H1 (cell line): ENCODE results near the gene CLEC12A. TPM values are rescaled to one million over a fixed set of nuclear protein-coding genes. Genes with fewer than 3 reads are reported as not detected.
A peak's percentile ranks its signal among the peaks of the same experiment; 100 is the strongest.

ENCODE experiments used
- CTCF ChIA-PET: fragments of 300-600 bp; sonication (Branson Sonifier 250); formaldehyde crosslinking; loops from one replicate; lab custom pipeline; 2021; ENCODE audit not compliant: partially characterized antibody; lab: Charles Lee
- POLR2A ChIA-PET: fragments of 300-600 bp; sonication (Branson Sonifier 250); formaldehyde crosslinking; loops from one replicate; lab custom pipeline; 2021; ENCODE audit warnings: inconsistent platforms; ENCODE audit not compliant: partially characterized antibody; lab: Charles Lee
- DNase-seq, 2 experiments: peaks; one replicate each; pipeline versions ENCODE4 v3.0.0 to v3.0.0-alpha.2; 2010 to 2022; ENCODE audit warnings: low spot score in 2 of 2, low read depth in 1 of 2, mixed read lengths in 1 of 2
- FAIRE-seq: peaks from 2 replicates; lab custom pipeline; 2011; peaks lifted over from hg19 to GRCh38; lab: Jason Lieb, UNC
- H2AFZ ChIP-seq: 2 replicates; pipeline ENCODE4 v1.8.1; 2012; ENCODE audit warnings: low read length, inconsistent platforms
- H2AK5ac ChIP-seq: 2 replicates; pipeline ENCODE4 v1.6.1; 2013; ENCODE audit warnings: low read depth, low read length
- H2BK120ac ChIP-seq: replicated peaks from 2 replicates; pipeline ENCODE3; 2013; ENCODE audit warnings: low read depth, low read length, inconsistent platforms
- H2BK12ac ChIP-seq: 2 replicates; pipeline ENCODE4 v1.6.1; 2013; ENCODE audit warnings: low read depth, low read length
- H2BK15ac ChIP-seq: 2 replicates; pipeline ENCODE4 v1.6.1; 2013; ENCODE audit warnings: low read length
- H2BK20ac ChIP-seq: 2 replicates; pipeline ENCODE4 v1.6.1; 2013; ENCODE audit warnings: low read length
- H2BK5ac ChIP-seq: 2 replicates; pipeline ENCODE4 v1.6.1; 2013; ENCODE audit warnings: low read depth, low read length
- H3K14ac ChIP-seq: 2 replicates; pipeline ENCODE4 v1.6.1; 2013; ENCODE audit warnings: inconsistent platforms; ENCODE audit not compliant: insufficient read length
- H3K18ac ChIP-seq: 2 replicates; pipeline ENCODE4 v1.6.1; 2013; ENCODE audit warnings: low read length; ENCODE audit errors: extremely low read depth
- H3K23ac ChIP-seq: 2 replicates; pipeline ENCODE4 v1.6.1; 2013; ENCODE audit warnings: inconsistent platforms; ENCODE audit not compliant: insufficient read length
- H3K23me2 ChIP-seq: 2 replicates; pipeline ENCODE4 v1.6.1; 2013; ENCODE audit warnings: low read depth, low read length
- H3K27ac ChIP-seq: 2 replicates; pipeline ENCODE4 v1.6.1; 2011; ENCODE audit warnings: low read depth, low read length, inconsistent platforms
- H3K27me3 ChIP-seq, 4 experiments: replicated peaks in 1 of 4; 1 replicate in 1 of 4; 2 replicates in 3 of 4; pipeline versions ENCODE4 v1.6.1 to v1.8.1; 2011 to 2013; ENCODE audit warnings: low read length in 3 of 4, mild to moderate bottlenecking in 3 of 4, inconsistent platforms in 2 of 4, mixed read lengths in 2 of 4, moderate library complexity in 1 of 4; ENCODE audit not compliant: control insufficient read depth in 3 of 4, insufficient read depth in 3 of 4; ENCODE audit errors: extremely low read depth in 1 of 4
- H3K36me3 ChIP-seq, 4 experiments: 2 replicates each; pipeline versions ENCODE4 v1.6.1 to v1.8.1; 2011 to 2013; ENCODE audit warnings: mild to moderate bottlenecking in 4 of 4, low read length in 3 of 4, moderate library complexity in 2 of 4, control low read depth in 1 of 4, inconsistent platforms in 1 of 4; ENCODE audit not compliant: insufficient read depth in 4 of 4, control insufficient read depth in 2 of 4
- H3K4ac ChIP-seq: replicated peaks from 2 replicates; pipeline ENCODE3; 2013; ENCODE audit warnings: low read length, low read depth, mixed read lengths, inconsistent platforms; ENCODE audit not compliant: insufficient read length
- H3K4me1 ChIP-seq, 4 experiments: replicated peaks in 1 of 4; 1 replicate in 1 of 4; 2 replicates in 3 of 4; pipeline versions ENCODE4 v1.6.1 to v1.8.1; 2011 to 2013; ENCODE audit warnings: low read length in 3 of 4, inconsistent platforms in 2 of 4, mixed read lengths in 1 of 4; ENCODE audit not compliant: insufficient read depth in 4 of 4, control insufficient read depth in 3 of 4
- H3K4me2 ChIP-seq, 2 experiments: 2 replicates each; pipeline versions ENCODE4 v1.6.1 to v1.8.1; 2011 to 2013; ENCODE audit warnings: low read depth in 2 of 2, low read length in 2 of 2, control low read depth in 1 of 2, inconsistent platforms in 1 of 2, mild to moderate bottlenecking in 1 of 2; ENCODE audit not compliant: insufficient read depth in 1 of 2
- H3K4me3 ChIP-seq, 4 experiments: fragments of 200-600, 300-600 bp in 1 of 4; sonication (generic), shearing (Covaris generic), sonication (Bioruptor Twin) in 1 of 4; 2 replicates each; pipeline versions ENCODE4 v1.5.1 to v1.8.1; 2011 to 2016; ENCODE audit warnings: low read length in 4 of 4, low read depth in 3 of 4, control low read depth in 2 of 4, inconsistent platforms in 2 of 4, mild to moderate bottlenecking in 2 of 4, mixed read lengths in 1 of 4, moderate library complexity in 1 of 4; ENCODE audit not compliant: insufficient read depth in 2 of 4; ENCODE audit errors: extremely low read depth in 1 of 4
- H3K56ac ChIP-seq: replicated peaks from 2 replicates; pipeline ENCODE3; 2013; ENCODE audit warnings: low read depth, mild to moderate bottlenecking, mixed read lengths, low read length, inconsistent platforms; ENCODE audit not compliant: insufficient read length
- H3K79me1 ChIP-seq: 2 replicates; pipeline ENCODE4 v1.6.1; 2013; ENCODE audit warnings: low read depth, low read length, control low read depth
- H3K79me2 ChIP-seq, 2 experiments: 2 replicates each; pipeline versions ENCODE4 v1.6.1 to v1.8.1; 2012 to 2013; ENCODE audit warnings: low read length in 2 of 2, mild to moderate bottlenecking in 2 of 2, inconsistent platforms in 1 of 2; ENCODE audit not compliant: insufficient read depth in 2 of 2, control insufficient read depth in 1 of 2
- H3K9ac ChIP-seq, 4 experiments: replicated peaks in 1 of 4; 1 replicate in 1 of 4; 2 replicates in 3 of 4; pipeline versions ENCODE4 v1.6.1 to v1.8.1; 2011 to 2013; ENCODE audit warnings: low read depth in 3 of 4, low read length in 3 of 4, control low read depth in 2 of 4, mild to moderate bottlenecking in 2 of 4, moderate library complexity in 2 of 4, inconsistent platforms in 1 of 4; ENCODE audit errors: extremely low read depth in 1 of 4
- H3K9me3 ChIP-seq, 2 experiments: 2 replicates each; pipeline versions ENCODE4 v1.6.1 to v1.8.1; 2012 to 2013; ENCODE audit warnings: mild to moderate bottlenecking in 2 of 2, moderate library complexity in 2 of 2, control low read depth in 1 of 2, inconsistent platforms in 1 of 2, low read depth in 1 of 2, low read length in 1 of 2, mixed read lengths in 1 of 2; ENCODE audit not compliant: insufficient read depth in 2 of 2
- H4K20me1 ChIP-seq, 2 experiments: replicated peaks in 1 of 2; 2 replicates each; pipeline versions ENCODE3 to v1.8.1; 2011 to 2013; ENCODE audit warnings: inconsistent platforms in 2 of 2, low read length in 2 of 2, mild to moderate bottlenecking in 1 of 2; ENCODE audit not compliant: insufficient read depth in 2 of 2, control insufficient read depth in 1 of 2
- H4K5ac ChIP-seq: 2 replicates; pipeline ENCODE4 v1.6.1; 2013; ENCODE audit warnings: low read length, low read depth, mixed read lengths, inconsistent platforms; ENCODE audit not compliant: insufficient read length
- H4K8ac ChIP-seq: 2 replicates; pipeline ENCODE4 v1.8.0; 2013; ENCODE audit warnings: mild to moderate bottlenecking, moderate library complexity, low read length, inconsistent platforms; ENCODE audit not compliant: insufficient read depth; ENCODE audit errors: extremely low read depth
- H4K91ac ChIP-seq: replicated peaks from 2 replicates; pipeline ENCODE3; 2013; ENCODE audit warnings: low read length, mixed read lengths, inconsistent platforms; ENCODE audit not compliant: insufficient read length
- CBX5 ChIP-seq: fragments of 300-800, 300-1000 bp; sonication (generic); IDR thresholded peaks from 2 replicates; pipeline ENCODE4 v1.7.1; 2016; ENCODE audit warnings: antibody characterized with exemption, low read length, low read depth
- CTCF ChIP-seq, 3 experiments: IDR thresholded peaks; 1 replicate in 2 of 3; 2 replicates in 1 of 3; pipeline versions ENCODE4 v1.5.1 to v1.6.1; 2011; ENCODE audit warnings: low read length in 3 of 3, mild to moderate bottlenecking in 3 of 3, inconsistent platforms in 2 of 3, low read depth in 1 of 3, moderate library complexity in 1 of 3; ENCODE audit not compliant: insufficient read depth in 1 of 3; ENCODE audit errors: control extremely low read depth in 1 of 3
- RAD21 ChIP-seq, 2 experiments: IDR thresholded peaks in 1 of 2; conservative IDR thresholded peaks in 1 of 2; 2 replicates each; pipeline ENCODE4 v1.6.1; 2011; ENCODE audit warnings: low read depth in 2 of 2, low read length in 2 of 2, improper control_type of control experiment in 1 of 2, inconsistent platforms in 1 of 2, mild to moderate bottlenecking in 1 of 2, moderate library complexity in 1 of 2
- WGBS, 2 experiments: shearing (Covaris generic) in 1 of 2; methylation state at CpG; one replicate each; pipeline versions ENCODE4 v1.1.6 to v1.1.7; 2013 to 2015; ENCODE audit warnings: low lambda C conversion rate in 2 of 2, mixed read lengths in 2 of 2, inconsistent platforms in 1 of 2, low coverage in 1 of 2, missing lambda C conversion rate in 1 of 2; ENCODE audit not compliant: insufficient replicate concordance in 2 of 2, insufficient coverage in 1 of 2, insufficient read length in 1 of 2; ENCODE audit errors: extremely low coverage in 1 of 2, missing lambda C conversion rate in 1 of 2; 5-methylcytosine and 5-hydroxymethylcytosine counted together
- polyA plus RNA-seq, 7 experiments: library from polyadenylated mRNA; depleted of rRNA in 3 of 7; stranded (reverse) in 5 of 7; unstranded in 2 of 7; fragments of >200 nt in 5 of 7; fragments of 200-250 nt in 2 of 7; gene quantifications; 1 replicate in 5 of 7; 2 replicates in 1 of 7; 4 replicates in 1 of 7; pipeline versions ENCODE4 v1.2.1 to v1.2.3, GENCODE V29; 2011 to 2013; ENCODE audit warnings: missing spikeins in 2 of 7, mixed read lengths in 2 of 7
- total RNA-seq: library from RNA; stranded (reverse); fragmentation: NEBNext Ultra II Directional; extraction: Animal tissue kit (Norgen Biotek cat#: 25700); gene quantifications from 2 replicates; pipeline ENCODE4 v1.2.1, GENCODE V29; 2021

CLEC12A gene
- total and polyA plus RNA-seq, 2 of the 8 experiments (the other 6 are each of a cell fraction or from before 2014, with no cell fraction given): not detected

GRCh38 chr12:10033783-10034545, 62.8 kb downstream of the CLEC12A start:
- Histone ChIP-seq H4K91ac (no peak overlapping the region), H3K27ac (no peak overlapping the region), H3K23ac (no peak overlapping the region), H3K4me2 (no peak overlapping the region), H2BK20ac (no peak overlapping the region), H3K79me1 (no peaks in the 10 kb centered on the region), H3K27me3 (no peaks in the 10 kb centered on the region), H4K5ac (no peak overlapping the region), H4K8ac (no peak overlapping the region), H3K4me3 (no peak overlapping the region), H2BK120ac (no peak overlapping the region), H3K56ac (no peak overlapping the region), H2BK12ac (no peak overlapping the region), H3K18ac (no peak overlapping the region), H3K14ac (no peak overlapping the region), H2AFZ (no peak overlapping the region), H2BK15ac (no peak overlapping the region), H3K36me3 (no peaks in the 10 kb centered on the region; a peak in 1 of 8 replicates), H2BK5ac (no peak overlapping the region), H3K23me2 (no peaks in the 10 kb centered on the region), H3K9ac (no peak overlapping the region), H3K4me1 (peaks cover 0 to 7% (median 0%) of the 10 kb centered on the region in 4 experiments; a peak in 1 of 7 replicates), H4K20me1 (no peaks in the 10 kb centered on the region), H2AK5ac (no peak overlapping the region), H3K4ac (no peak overlapping the region), H3K9me3 (peaks cover 0 to 8% of the 10 kb centered on the region in 2 experiments; a peak in 2 of 4 replicates), H3K79me2 (no peaks in the 10 kb centered on the region)
- WGBS, 2 experiments: 88% methylated on average over 1 of the region's 1 CpG; no CpG with 5 or more reads in 1 of the 2 experiments
- ChIA-PET POLR2A (interaction anchor here (0.8 kb wide), 1 partner anchor 105 kb away, joined by 3 read pairs; no protein-coding TSS in a partner anchor), CTCF (interaction anchor here (0.5 to 7.0 kb wide), 22 partner anchors 10 to 291 kb away, joined by 3 to 74 read pairs (median 4); partner anchors contain the start of genes CLEC12B and CLEC7A)
- peak in 1 of 2 experiments; percentile 68 for TF ChIP-seq RAD21 (IDR thresholded peaks at IDR 0.05 in 1 of 2, conservative IDR thresholded peaks at IDR 0.05 in 1 of 2; ENCODE audit: low read depth in 2 of 2, low read length in 2 of 2)
- peak in 1 of 3 experiments; percentile 28; a peak in 1 of 4 replicates for TF ChIP-seq CTCF (IDR thresholded peaks at IDR 0.05; ENCODE audit: control extremely low read depth in 1 of 3, insufficient read depth in 1 of 3, low read depth in 1 of 3, low read length in 3 of 3)
- TF ChIP-seq CBX5: no peak
- FAIRE-seq (no peak), DNase-seq (no peak)
